ENCODE measurements around the gene ACSL6.

Gene ACSL6

GRCh38 chr5:132019337-132019736 lies 7.9 kb upstream of the ACSL6 start:
- H3K9me3 Mint-ChIP-seq: no peaks in the 10 kb centered on the region
- no peaks in the 10 kb centered on the region for H3K27me3 Mint-ChIP-seq
- peaks cover 23 to 40% of the 10 kb centered on the region in 2 donors for H3K4me1 Mint-ChIP-seq (ENCODE audit: low read depth in 2 of 2)
- H3K36me3 Mint-ChIP-seq (ENCODE audit: insufficient read depth): peaks cover 7% of the 10 kb centered on the region
- peak overlapping the region in 1 of 2 donors; percentile 12 for H3K27ac Mint-ChIP-seq
- H3K4me3 Mint-ChIP-seq: no peak overlapping the region
- DNase-seq: no peak
- ATAC-seq (replicated peaks): no peak

DNA sequence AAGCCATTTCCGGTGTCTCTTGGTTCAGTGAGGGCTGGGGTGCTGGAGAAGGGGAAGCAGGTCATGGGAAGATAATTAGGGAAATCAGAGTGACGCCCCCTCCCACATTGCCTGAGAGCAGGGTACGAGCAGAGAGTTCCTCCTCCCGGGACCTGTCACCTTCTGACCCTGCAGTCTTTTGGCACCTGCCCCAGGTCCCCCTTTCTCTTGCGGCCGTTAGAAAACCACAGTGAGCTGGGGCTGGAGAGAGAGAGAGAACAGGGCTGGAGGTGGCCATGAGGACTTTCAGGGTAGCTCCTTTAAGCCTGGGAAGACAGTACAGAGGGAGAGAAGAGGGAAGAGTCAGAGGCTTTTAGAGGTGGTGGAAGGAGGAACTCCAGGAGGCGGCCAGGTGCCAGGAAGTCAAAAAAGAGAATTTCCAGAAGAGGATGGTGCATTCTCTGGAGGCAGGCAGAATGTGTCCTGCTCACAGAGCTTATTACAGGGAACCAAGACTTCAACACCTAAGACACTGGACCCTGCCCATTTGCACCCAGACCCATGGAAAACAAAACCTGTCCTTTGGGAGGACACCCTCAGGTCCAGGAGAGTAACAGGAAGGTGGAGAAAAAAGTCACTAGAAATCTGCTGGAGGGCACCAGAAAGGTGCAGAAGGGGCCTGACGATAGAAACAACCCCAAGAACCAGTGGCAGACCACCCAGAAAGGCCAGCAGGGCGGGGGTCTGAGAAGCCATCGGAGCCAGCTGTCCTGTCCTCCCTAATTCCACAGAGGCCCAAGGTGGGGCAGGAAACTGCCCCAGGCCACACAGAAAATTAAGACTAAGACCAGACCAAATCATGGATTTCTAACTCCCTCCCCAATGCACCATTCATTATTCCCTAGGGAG lies 6.5 kb upstream of the ACSL6 start:
- Mint-ChIP-seq H3K9me3 (no peaks in the 10 kb centered on the region), H3K27me3 (no peaks in the 10 kb centered on the region), H3K27ac (peak overlapping the region in 1 of 2 donors; percentile 16), H3K4me1 (ENCODE audit: low read depth in 2 of 2) (peaks cover 17 to 36% of the 10 kb centered on the region in 2 donors), H3K4me3 (peak overlapping the region; percentile 45 to 49), H3K36me3 (ENCODE audit: insufficient read depth) (peaks cover 7% of the 10 kb centered on the region)
- DNase-seq (no peak), ATAC-seq (replicated peaks) (no peak)

GRCh38 chr5:132017316-132017715 lies 5.9 kb upstream of the ACSL6 start:
- Mint-ChIP-seq H3K9me3 (no peaks in the 10 kb centered on the region), H3K36me3 (ENCODE audit: insufficient read depth) (peaks cover 7% of the 10 kb centered on the region), H3K4me3 (peak overlapping the region; percentile 45 to 49), H3K27me3 (peaks cover 0 to 4% of the 10 kb centered on the region in 2 donors), H3K27ac (peak overlapping the region in 1 of 2 donors; percentile 16), H3K4me1 (ENCODE audit: low read depth in 2 of 2) (peaks cover 19 to 34% of the 10 kb centered on the region in 2 donors)
- ATAC-seq (replicated peaks) (no peak), DNase-seq (no peak)

DNA sequence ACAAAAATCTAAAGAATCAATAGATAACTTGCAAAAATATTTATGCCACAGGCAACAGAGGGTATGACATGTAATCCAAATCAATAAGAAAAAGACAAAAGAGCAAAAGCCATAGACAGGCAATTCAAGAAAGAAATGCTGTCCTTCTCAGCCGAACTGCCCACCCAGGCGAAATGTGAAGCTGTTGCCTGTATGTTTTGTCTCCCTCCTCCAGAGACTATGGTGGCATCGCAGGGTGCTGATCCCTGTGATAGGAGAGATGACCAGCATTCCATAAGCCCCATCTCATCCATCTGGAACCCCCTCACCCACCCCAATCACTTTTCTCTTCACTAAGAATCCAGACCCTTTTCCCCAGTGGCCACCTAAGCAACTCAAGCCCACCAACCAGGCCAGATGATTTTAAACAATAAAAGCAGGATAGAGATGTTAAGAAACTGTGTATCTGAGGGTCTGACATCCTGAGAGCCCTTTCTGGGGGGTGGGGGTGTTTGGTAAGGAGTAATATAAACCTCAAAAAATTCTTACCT lies 5.3 kb upstream of the ACSL6 start:
- Mint-ChIP-seq H3K9me3 (no peaks in the 10 kb centered on the region), H3K27me3 (peaks cover 0 to 6% of the 10 kb centered on the region in 2 donors), H3K4me1 (ENCODE audit: low read depth in 2 of 2) (peaks cover 19 to 38% of the 10 kb centered on the region in 2 donors), H3K4me3 (no peak overlapping the region), H3K27ac (no peak overlapping the region), H3K36me3 (ENCODE audit: insufficient read depth) (peaks cover 7% of the 10 kb centered on the region)
- ATAC-seq (replicated peaks): no peak
- DNase-seq: no peak

GRCh38 chr5:132013711-132014110 lies 2.3 kb upstream of the ACSL6 start:
- peaks cover 22 to 35% of the 10 kb centered on the region in 2 donors for H3K4me1 Mint-ChIP-seq (ENCODE audit: low read depth in 2 of 2)
- H3K4me3 Mint-ChIP-seq: peak overlapping the region in 1 of 2 donors; percentile 2
- peaks cover 2% of the 10 kb centered on the region for H3K36me3 Mint-ChIP-seq (ENCODE audit: insufficient read depth)
- no peaks in the 10 kb centered on the region for H3K9me3 Mint-ChIP-seq
- ATAC-seq (replicated peaks) (no peak), DNase-seq (no peak)
- peak overlapping the region in 1 of 2 donors; percentile 57 for H3K27ac Mint-ChIP-seq
- peaks cover 12 to 17% of the 10 kb centered on the region in 2 donors for H3K27me3 Mint-ChIP-seq

DNA sequence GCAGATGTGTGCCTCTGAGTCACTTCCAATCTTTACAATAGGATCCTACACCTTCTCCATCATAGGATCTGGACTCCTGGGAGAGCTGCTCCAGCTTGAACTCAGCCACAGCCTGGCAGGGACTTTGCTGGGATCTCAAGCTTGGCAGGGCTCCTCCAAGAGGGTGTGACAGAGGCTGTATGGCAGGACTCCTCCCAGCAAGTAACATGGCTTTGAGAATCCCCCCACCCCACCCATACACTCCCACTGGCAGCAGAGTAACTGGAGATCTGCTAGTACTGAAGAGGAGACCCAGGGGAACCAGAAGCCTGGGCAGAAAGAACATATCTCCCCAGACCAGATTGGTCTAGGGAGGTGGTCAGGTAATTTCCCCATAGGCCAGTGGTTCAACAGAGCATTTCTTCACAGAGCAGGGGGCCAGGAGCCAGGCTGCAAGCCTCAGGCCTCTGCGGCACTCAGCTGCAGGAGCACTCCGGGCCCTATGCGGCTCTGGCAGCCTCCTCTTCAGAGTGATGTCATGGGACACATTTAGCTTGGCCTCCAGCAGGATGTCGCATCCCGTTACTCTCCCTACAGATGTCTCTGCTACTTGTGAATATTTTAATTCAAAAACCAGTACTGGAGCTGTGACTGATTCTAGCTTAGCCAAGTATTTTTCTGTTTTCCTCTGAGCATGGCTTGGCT lies 1.7 kb upstream of the ACSL6 start:
- H3K27me3 Mint-ChIP-seq: peaks cover 12 to 17% of the 10 kb centered on the region in 2 donors
- H3K4me3 Mint-ChIP-seq: peak overlapping the region in 1 of 2 donors; percentile 2
- H3K36me3 Mint-ChIP-seq (ENCODE audit: insufficient read depth): peaks cover 5% of the 10 kb centered on the region
- peak overlapping the region in 1 of 2 donors; percentile 57 for H3K27ac Mint-ChIP-seq
- no peak for ATAC-seq (replicated peaks)
- no peaks in the 10 kb centered on the region for H3K9me3 Mint-ChIP-seq
- no peak for DNase-seq
- peaks cover 22 to 39% of the 10 kb centered on the region in 2 donors for H3K4me1 Mint-ChIP-seq (ENCODE audit: low read depth in 2 of 2)

DNA sequence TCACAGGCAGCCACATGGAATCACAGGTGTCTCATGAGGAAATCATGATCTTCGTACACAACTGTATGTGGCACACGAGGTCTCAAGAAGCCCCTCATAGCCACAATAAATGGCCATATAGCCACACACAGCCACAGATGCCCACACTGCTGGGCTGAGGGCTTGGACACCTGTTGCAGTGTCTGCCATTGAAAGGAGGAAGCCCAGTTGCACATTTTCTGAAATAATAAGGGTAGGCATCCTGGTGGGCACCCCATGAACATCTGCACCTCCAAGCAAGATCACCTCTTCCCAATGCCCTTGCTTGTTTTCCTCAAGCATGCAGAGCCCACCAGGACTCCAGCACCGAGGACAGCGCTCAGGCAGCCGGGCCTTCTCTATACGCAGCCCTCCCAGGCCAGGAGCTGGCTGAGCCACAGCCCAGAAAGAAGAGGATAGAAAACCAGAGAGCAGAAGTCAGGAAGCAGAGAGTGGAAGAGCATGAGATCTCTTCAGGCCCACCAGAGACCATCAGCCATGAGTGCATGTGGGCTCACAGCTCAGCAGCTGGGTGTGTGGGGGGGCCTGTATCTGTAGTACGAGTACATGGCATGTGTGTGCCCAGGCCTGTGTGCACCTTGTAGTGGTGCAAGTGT lies 1.0 kb upstream of the ACSL6 start:
- H3K27ac Mint-ChIP-seq: peak overlapping the region in 1 of 2 donors; percentile 51
- peaks cover 5% of the 10 kb centered on the region for H3K36me3 Mint-ChIP-seq (ENCODE audit: insufficient read depth)
- H3K4me3 Mint-ChIP-seq: peak overlapping the region; percentile 80 to 83
- no peaks in the 10 kb centered on the region for H3K9me3 Mint-ChIP-seq
- DNase-seq (no peak), ATAC-seq (replicated peaks) (no peak)
- peaks cover 12 to 17% of the 10 kb centered on the region in 2 donors for H3K27me3 Mint-ChIP-seq
- H3K4me1 Mint-ChIP-seq (ENCODE audit: low read depth in 2 of 2): peaks cover 22 to 40% of the 10 kb centered on the region in 2 donors

- H3K9me3 Mint-ChIP-seq: no peaks in the 10 kb centered on the region
- H3K36me3 Mint-ChIP-seq (ENCODE audit: insufficient read depth): peaks cover 4% of the 10 kb centered on the region
- DNase-seq (no peak), ATAC-seq (replicated peaks) (peak; percentile 2)
- H3K27ac Mint-ChIP-seq: peak overlapping the region; percentile 46 to 73
- H3K4me1 Mint-ChIP-seq (ENCODE audit: low read depth in 2 of 2): peaks cover 22 to 32% of the 10 kb centered on the region in 2 donors
- peak overlapping the region; percentile 80 to 83 for H3K4me3 Mint-ChIP-seq
- H3K27me3 Mint-ChIP-seq: peaks cover 12 to 17% of the 10 kb centered on the region in 2 donors
These were observed 353 bp downstream of the ACSL6 start for GRCh38 chr5:132010989-132011621.

DNA sequence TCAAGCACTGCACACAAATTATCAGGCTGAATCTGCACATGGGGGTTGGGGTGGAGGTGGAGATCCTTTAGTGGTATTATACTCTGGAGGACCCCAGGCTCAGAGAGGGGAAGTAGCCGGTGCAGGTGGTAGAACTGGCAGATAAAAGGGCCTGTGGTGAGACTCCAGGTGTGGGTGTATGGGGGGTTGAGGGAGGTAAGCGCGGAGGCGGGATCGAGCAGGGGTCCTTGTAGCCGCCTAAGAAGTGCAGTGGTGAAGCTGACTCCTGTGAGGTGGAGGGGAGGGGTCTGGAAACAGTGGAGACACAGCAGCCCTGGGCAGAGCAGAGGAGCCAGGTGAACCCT lies 841 bp downstream of the ACSL6 start:
- H3K36me3 Mint-ChIP-seq (ENCODE audit: insufficient read depth): peaks cover 4% of the 10 kb centered on the region
- H3K27ac Mint-ChIP-seq: peak overlapping the region; percentile 46 to 73
- peaks cover 22 to 32% of the 10 kb centered on the region in 2 donors for H3K4me1 Mint-ChIP-seq (ENCODE audit: low read depth in 2 of 2)

DNA sequence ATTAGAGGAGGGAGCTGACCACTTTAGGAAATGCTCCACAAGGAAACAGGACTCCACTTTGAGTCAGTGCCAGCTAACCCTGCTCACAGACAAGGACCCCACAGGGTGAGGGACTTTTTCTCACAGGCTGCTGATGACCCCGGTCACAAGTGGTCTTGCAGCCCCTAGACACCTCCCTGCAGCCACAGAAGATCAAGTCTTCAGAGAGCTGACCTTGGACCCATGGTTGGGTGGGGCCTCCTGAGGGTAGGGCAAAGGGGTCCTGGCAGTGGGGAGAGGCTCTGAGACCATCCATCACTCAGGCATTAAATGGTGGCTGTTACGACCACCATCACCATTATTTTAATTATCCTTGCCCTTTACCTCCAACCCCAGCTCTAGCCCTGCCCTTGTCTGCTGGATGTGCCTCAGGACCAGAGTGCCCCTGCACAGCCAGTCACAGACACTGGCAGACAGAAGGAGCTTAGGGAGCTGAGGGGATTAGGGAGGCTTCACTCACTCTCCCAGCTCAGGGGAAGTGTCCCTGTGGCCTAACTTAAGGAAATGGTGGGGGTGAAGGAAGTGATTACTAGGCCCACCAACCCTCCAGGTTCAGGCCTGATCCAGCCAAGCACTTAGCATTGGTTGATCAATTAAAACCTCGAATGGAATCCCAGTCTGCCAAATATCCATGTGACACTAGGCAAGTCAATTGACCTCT lies 1.6 kb downstream of the ACSL6 start:
- H3K27me3 Mint-ChIP-seq: peaks cover 12 to 17% of the 10 kb centered on the region in 2 donors
- H3K4me1 Mint-ChIP-seq (ENCODE audit: low read depth in 2 of 2): peaks cover 22 to 37% of the 10 kb centered on the region in 2 donors
- H3K36me3 Mint-ChIP-seq (ENCODE audit: insufficient read depth): peaks cover 4% of the 10 kb centered on the region
- no peak for ATAC-seq (replicated peaks)
- DNase-seq: no peak
- H3K9me3 Mint-ChIP-seq: no peaks in the 10 kb centered on the region
- H3K4me3 Mint-ChIP-seq: peak overlapping the region; percentile 80 to 83
- H3K27ac Mint-ChIP-seq: peak overlapping the region; percentile 46 to 73

More for the DNA sequence above, 841 bp downstream of the ACSL6 start:
- Mint-ChIP-seq H3K9me3 (no peaks in the 10 kb centered on the region), H3K4me3 (peak overlapping the region; percentile 80 to 83), H3K27me3 (peaks cover 12 to 17% of the 10 kb centered on the region in 2 donors)
- DNase-seq (no peak), ATAC-seq (replicated peaks) (no peak)

GRCh38 chr5:132008961-132009680 lies 2.3 kb downstream of the ACSL6 start:
- no peak for DNase-seq
- H3K27me3 Mint-ChIP-seq: peaks cover 12 to 17% of the 10 kb centered on the region in 2 donors
- H3K4me1 Mint-ChIP-seq (ENCODE audit: low read depth in 2 of 2): peaks cover 22 to 40% of the 10 kb centered on the region in 2 donors

GRCh38 chr5:132008163-132008473 lies 3.3 kb downstream of the ACSL6 start:
- H3K9me3 Mint-ChIP-seq: no peaks in the 10 kb centered on the region
- no peak for ATAC-seq (replicated peaks)
- peaks cover 12 to 17% of the 10 kb centered on the region in 2 donors for H3K27me3 Mint-ChIP-seq
- no peak overlapping the region for H3K4me3 Mint-ChIP-seq
- DNase-seq: no peak
- peaks cover 4% of the 10 kb centered on the region for H3K36me3 Mint-ChIP-seq (ENCODE audit: insufficient read depth)
- no peak overlapping the region for H3K27ac Mint-ChIP-seq
- peaks cover 22 to 45% of the 10 kb centered on the region in 2 donors for H3K4me1 Mint-ChIP-seq (ENCODE audit: low read depth in 2 of 2)

More at GRCh38 chr5:132008961-132009680, 2.3 kb downstream of the ACSL6 start:
- Mint-ChIP-seq H3K4me3 (no peak overlapping the region), H3K27ac (peak overlapping the region in 1 of 2 donors; percentile 52), H3K9me3 (no peaks in the 10 kb centered on the region), H3K36me3 (ENCODE audit: insufficient read depth) (peaks cover 4% of the 10 kb centered on the region)
- no peak for ATAC-seq (replicated peaks)
